HepG2 (cell line): ENCODE measurements around the gene PPP1R9B. TPM values are rescaled to one million over a fixed set of nuclear protein-coding genes. Genes with fewer than 3 reads are reported as not detected.

ENCODE experiments used
- AHR ChIP-seq: IDR thresholded peaks from 2 replicates; pipeline ENCODE4 v1.6.1; 2018; ENCODE audit warnings: missing genetic modification reagents, missing compliant biosample characterization
- ARNT2 ChIP-seq: sonication (generic); formaldehyde crosslinking; IDR thresholded peaks from 2 replicates; pipeline ENCODE4 v1.8.0; 2022; ENCODE audit warnings: mild to moderate bottlenecking, low read depth, missing genetic modification reagents, moderate library complexity
- IKZF1 ChIP-seq: fragments of 450-650 bp; IDR thresholded peaks from 2 replicates; pipeline ENCODE4 v1.7.1; 2016
- JUND ChIP-seq: sonication (generic); formaldehyde crosslinking; IDR thresholded peaks from 2 replicates; pipeline ENCODE4 v1.8.0; 2022; ENCODE audit warnings: mild to moderate bottlenecking, missing genetic modification reagents
- KAT8 ChIP-seq: IDR thresholded peaks from 2 replicates; pipeline ENCODE4 v1.6.1; 2016; ENCODE audit warnings: missing genetic modification reagents, missing compliant biosample characterization
- KMT2A ChIP-seq: sonication (generic); formaldehyde crosslinking; IDR thresholded peaks from 2 replicates; pipeline ENCODE4 v1.4.0; 2020; ENCODE audit warnings: missing genetic modification reagents
- MYC ChIP-seq: sonication (generic); formaldehyde crosslinking; IDR thresholded peaks from 2 replicates; pipeline ENCODE4 v1.9.0; 2021; ENCODE audit warnings: missing genetic modification reagents, borderline replicate concordance
- NCOR1 ChIP-seq: fragments of 200-600 bp; sonication (generic); IDR thresholded peaks from 2 replicates; pipeline ENCODE4 v1.7.0; 2017; ENCODE audit warnings: antibody characterized with exemption, low read length, borderline replicate concordance
- PITX1 ChIP-seq: sonication (generic); formaldehyde crosslinking; IDR thresholded peaks from 2 replicates; pipeline ENCODE4 v1.5.1; 2020; ENCODE audit warnings: mild to moderate bottlenecking, missing genetic modification reagents
- RFXAP ChIP-seq: sonication (generic); formaldehyde crosslinking; IDR thresholded peaks from 2 replicates; pipeline ENCODE4 v1.4.0; 2020; ENCODE audit warnings: missing genetic modification reagents, borderline replicate concordance
- SP2 ChIP-seq: sonication (generic); formaldehyde crosslinking; IDR thresholded peaks from 2 replicates; pipeline ENCODE4 v1.5.1; 2020; ENCODE audit warnings: mild to moderate bottlenecking, missing genetic modification reagents
- ZC3H13 ChIP-seq: sonication (generic); formaldehyde crosslinking; IDR thresholded peaks from 2 replicates; pipeline ENCODE4 v1.8.1; 2023; ENCODE audit warnings: mild to moderate bottlenecking, missing genetic modification reagents, moderate library complexity
- ZFX ChIP-seq: sonication (generic); formaldehyde crosslinking; IDR thresholded peaks from 2 replicates; pipeline ENCODE4 v1.4.0; 2020; ENCODE audit warnings: mild to moderate bottlenecking, low read depth, missing genetic modification reagents, moderate library complexity
- ZNF121 ChIP-seq: sonication (generic); formaldehyde crosslinking; IDR thresholded peaks from 2 replicates; pipeline ENCODE4 v1.5.0; 2020; ENCODE audit warnings: mild to moderate bottlenecking, missing genetic modification reagents
- ZNF136 ChIP-seq: sonication (generic); formaldehyde crosslinking; IDR thresholded peaks from 2 replicates; pipeline ENCODE4 v1.8.1; 2022; ENCODE audit warnings: low read depth, mild to moderate bottlenecking, moderate library complexity, missing genetic modification reagents
- ZNF264 ChIP-seq: sonication (generic); formaldehyde crosslinking; IDR thresholded peaks from 2 replicates; pipeline ENCODE4 v1.4.0; 2020; ENCODE audit warnings: missing genetic modification reagents
- ZNF296 ChIP-seq: sonication (generic); formaldehyde crosslinking; conservative IDR thresholded peaks from 2 replicates; pipeline ENCODE4 v1.5.0; 2020; ENCODE audit warnings: mild to moderate bottlenecking, missing genetic modification reagents
- ZNF451 ChIP-seq: sonication (generic); formaldehyde crosslinking; IDR thresholded peaks from 2 replicates; pipeline ENCODE4 v1.5.0; 2020; ENCODE audit warnings: mild to moderate bottlenecking, missing genetic modification reagents
- ZNF775 ChIP-seq: sonication (generic); formaldehyde crosslinking; IDR thresholded peaks from 2 replicates; pipeline ENCODE4 v1.4.0; 2020; ENCODE audit warnings: missing genetic modification reagents, mild to moderate bottlenecking, moderate library complexity, borderline replicate concordance
- ZNF792 ChIP-seq: IDR thresholded peaks from 2 replicates; pipeline ENCODE4 v1.6.1; 2016
- ZNF891 ChIP-seq: sonication (generic); formaldehyde crosslinking; IDR thresholded peaks from 2 replicates; pipeline ENCODE4 v1.5.0; 2020; ENCODE audit warnings: mild to moderate bottlenecking, missing genetic modification reagents
- ZSCAN25 ChIP-seq: sonication (generic); formaldehyde crosslinking; IDR thresholded peaks from 2 replicates; pipeline ENCODE4 v1.8.0; 2022; ENCODE audit warnings: mild to moderate bottlenecking, missing genetic modification reagents
- polyA plus RNA-seq, 8 experiments: library from polyadenylated mRNA; depleted of rRNA in 3 of 8; stranded (reverse) in 7 of 8; unstranded in 1 of 8; fragments of >200 nt; fragmentation: Illumina TruSeq in 4 of 8; extraction: Trizol in 4 of 8; gene quantifications; 2 replicates each; pipeline versions ENCODE4 v1.2.1 to v1.2.3, GENCODE V29; 2011 to 2016; ENCODE audit warnings: low read depth in 4 of 8, missing spikeins in 1 of 8, mixed read lengths in 1 of 8; ENCODE audit not compliant: insufficient read depth in 1 of 8
- total RNA-seq, 5 experiments: library from RNA; depleted of rRNA; stranded (reverse); fragments of >200 nt; fragmentation: Illumina TruSeq; extraction: Trizol; gene quantifications; 2 replicates each; pipeline ENCODE4 v1.2.3, GENCODE V29; 2016; ENCODE audit warnings: low read depth in 1 of 5
- TF ChIP-seq, protein P1 (sequence below): sonication (generic); formaldehyde crosslinking; IDR thresholded peaks from 2 replicates; pipeline ENCODE4 v1.8.1; 2023; ENCODE audit warnings: mild to moderate bottlenecking, inconsistent platforms, moderate library complexity, missing genetic modification reagents, borderline replicate concordance
- TF ChIP-seq, protein P2 (sequence below): sonication (generic); formaldehyde crosslinking; IDR thresholded peaks from 2 replicates; pipeline ENCODE4 v1.9.0; 2021; ENCODE audit warnings: missing genetic modification reagents, borderline replicate concordance
- TF ChIP-seq, protein P3 (sequence below): IDR thresholded peaks from 2 replicates; pipeline ENCODE4 v1.6.1; 2012; ENCODE audit warnings: inconsistent platforms

Gene PPP1R9B
- total and polyA plus RNA-seq, 2 of the 13 experiments (the other 11 are each of a cell fraction or from before 2014, with no cell fraction given) = 9.4 to 15.8 TPM

GRCh38 chr17:50151041-50151936 lies 812 bp upstream of the PPP1R9B start (continued):
- peak; percentile 82 for TF ChIP-seq KMT2A
- TF ChIP-seq ZNF264 (CRISPR knock-in tag) = no peak
- TF ChIP-seq ZNF792 (CRISPR knock-in tag) = 0 out of 2 replicates have a peak, but pooled peaks have one; percentile 27
- TF ChIP-seq ZC3H13 = peak; percentile 22; the same call in 1 of the 2 replicates
- TF ChIP-seq KAT8 = peak; percentile 60
- TF ChIP-seq, protein P1, sequence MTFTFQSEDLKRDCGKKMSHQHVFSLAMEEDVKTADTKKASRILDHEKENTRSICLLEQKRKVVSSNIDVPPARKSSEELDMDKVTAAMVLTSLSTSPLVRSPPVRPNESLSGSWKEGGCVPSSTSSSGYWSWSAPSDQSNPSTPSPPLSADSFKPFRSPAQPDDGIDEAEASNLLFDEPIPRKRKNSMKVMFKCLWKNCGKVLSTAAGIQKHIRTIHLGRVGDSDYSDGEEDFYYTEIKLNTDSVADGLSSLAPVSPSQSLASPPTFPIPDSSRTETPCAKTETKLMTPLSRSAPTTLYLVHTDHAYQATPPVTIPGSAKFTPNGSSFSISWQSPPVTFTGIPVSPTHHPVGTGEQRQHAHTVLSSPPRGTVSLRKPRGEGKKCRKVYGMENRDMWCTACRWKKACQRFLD = no peak
- TF ChIP-seq ZNF891 = no peak
- TF ChIP-seq JUND (CRISPR knock-in tag) = no peak
- TF ChIP-seq ZNF775 = no peak
- no peak for TF ChIP-seq AHR (CRISPR knock-in tag)
- TF ChIP-seq NCOR1 = no peak
- peak; percentile 16; the same call in 1 of the 2 replicates for TF ChIP-seq ZFX
- TF ChIP-seq IKZF1 = no peak
- TF ChIP-seq RFXAP (CRISPR knock-in tag) = peak; percentile 30; the same call in 1 of the 2 replicates
- TF ChIP-seq ZNF136 = no peak
- TF ChIP-seq ZSCAN25 = no peak
- TF ChIP-seq ZNF451 (CRISPR knock-in tag) = no peak
- TF ChIP-seq PITX1 (CRISPR knock-in tag) = 0 out of 2 replicates have a peak, but pooled peaks have one; percentile 26
- peak; percentile 47; the same call in 1 of the 2 replicates for TF ChIP-seq MYC (CRISPR knock-in tag)
- TF ChIP-seq, protein P2, sequence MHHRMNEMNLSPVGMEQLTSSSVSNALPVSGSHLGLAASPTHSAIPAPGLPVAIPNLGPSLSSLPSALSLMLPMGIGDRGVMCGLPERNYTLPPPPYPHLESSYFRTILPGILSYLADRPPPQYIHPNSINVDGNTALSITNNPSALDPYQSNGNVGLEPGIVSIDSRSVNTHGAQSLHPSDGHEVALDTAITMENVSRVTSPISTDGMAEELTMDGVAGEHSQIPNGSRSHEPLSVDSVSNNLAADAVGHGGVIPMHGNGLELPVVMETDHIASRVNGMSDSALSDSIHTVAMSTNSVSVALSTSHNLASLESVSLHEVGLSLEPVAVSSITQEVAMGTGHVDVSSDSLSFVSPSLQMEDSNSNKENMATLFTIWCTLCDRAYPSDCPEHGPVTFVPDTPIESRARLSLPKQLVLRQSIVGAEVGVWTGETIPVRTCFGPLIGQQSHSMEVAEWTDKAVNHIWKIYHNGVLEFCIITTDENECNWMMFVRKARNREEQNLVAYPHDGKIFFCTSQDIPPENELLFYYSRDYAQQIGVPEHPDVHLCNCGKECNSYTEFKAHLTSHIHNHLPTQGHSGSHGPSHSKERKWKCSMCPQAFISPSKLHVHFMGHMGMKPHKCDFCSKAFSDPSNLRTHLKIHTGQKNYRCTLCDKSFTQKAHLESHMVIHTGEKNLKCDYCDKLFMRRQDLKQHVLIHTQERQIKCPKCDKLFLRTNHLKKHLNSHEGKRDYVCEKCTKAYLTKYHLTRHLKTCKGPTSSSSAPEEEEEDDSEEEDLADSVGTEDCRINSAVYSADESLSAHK (CRISPR knock-in tag) = no peak
- TF ChIP-seq ZNF296 (CRISPR knock-in tag) = peak; percentile 47; the same call in 1 of the 2 replicates
- no peak for TF ChIP-seq ZNF121 (CRISPR knock-in tag)
- TF ChIP-seq ARNT2 (CRISPR knock-in tag) = no peak
- peak; percentile 53 for TF ChIP-seq SP2 (CRISPR knock-in tag)
- TF ChIP-seq, protein P3, sequence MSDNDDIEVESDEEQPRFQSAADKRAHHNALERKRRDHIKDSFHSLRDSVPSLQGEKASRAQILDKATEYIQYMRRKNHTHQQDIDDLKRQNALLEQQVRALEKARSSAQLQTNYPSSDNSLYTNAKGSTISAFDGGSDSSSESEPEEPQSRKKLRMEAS = peak; percentile 72; the same call in 1 of the 2 replicates
